Measurements from ENCODE around the gene DDAH2. TPM values are rescaled to one million over a fixed set of nuclear protein-coding genes. Genes with fewer than 3 reads are reported as not detected.

The DDAH2 gene
- total and polyA plus RNA-seq, 10 of the 15 experiments (the other 5 are each of a cell fraction or from before 2014, with no cell fraction given): 0.35 to 9.9 (median 6.2) TPM

GRCh38 chr6:31741815-31742214 lies 12.7 kb upstream of the DDAH2 start:
- TF ChIP-seq RCOR1 (conservative IDR thresholded peaks at IDR 0.05; ENCODE audit: low read depth, low read length) (no peak), PML (IDR thresholded peaks at IDR 0.05; ENCODE audit: low read length) (no peak), JUNB (IDR thresholded peaks at IDR 0.05) (no peak), BMI1 (IDR thresholded peaks at IDR 0.05; ENCODE audit: borderline replicate concordance) (no peak), CEBPB (IDR thresholded peaks at IDR 0.05; ENCODE audit: borderline replicate concordance in 1 of 2, low read depth in 2 of 2, low read length in 2 of 2) (no peak), IRF5 (IDR thresholded peaks at IDR 0.05; ENCODE audit: borderline replicate concordance) (no peak), CREM (IDR thresholded peaks at IDR 0.05; ENCODE audit: low read depth) (no peak), E2F8 (IDR thresholded peaks at IDR 0.05; ENCODE audit: low read depth, partially characterized antibody) (no peak), ZNF274 (IDR thresholded peaks at IDR 0.05; ENCODE audit: insufficient read depth, insufficient read length) (no peak), TARDBP (IDR thresholded peaks at IDR 0.05; ENCODE audit: borderline replicate concordance) (no peak), ZBTB40 (IDR thresholded peaks at IDR 0.05; ENCODE audit: borderline replicate concordance) (no peak)
- intact Hi-C loops (cut with micrococcal nuclease; ENCODE audit: unreplicated experiment): no loop called here
- BruUV-seq (replicated peaks): no TSS peak
- Histone ChIP-seq H3K4me2 (ENCODE audit: control insufficient read depth, insufficient read depth) (no peak overlapping the region), H3K27ac (ENCODE audit: control insufficient read depth, insufficient read depth) (no peak overlapping the region), H3K27me3 (replicated peaks in 1 of 2; ENCODE audit: control insufficient read depth in 2 of 2, insufficient read depth in 2 of 2, low read length in 1 of 2) (no peaks in the 10 kb centered on the region), H3K79me2 (ENCODE audit: control insufficient read depth, insufficient read depth, low read length) (peaks cover 13% of the 10 kb centered on the region), H3K9ac (ENCODE audit: control insufficient read depth, insufficient read depth, low read length) (no peak overlapping the region), H3K4me1 (ENCODE audit: control insufficient read depth, insufficient read depth, low read length) (peaks cover 18% of the 10 kb centered on the region), H3K9me3 (replicated peaks; ENCODE audit: control insufficient read depth, insufficient read depth, low read length) (no peaks in the 10 kb centered on the region), H4K20me1 (ENCODE audit: control insufficient read depth, insufficient read depth) (no peaks in the 10 kb centered on the region), H3K36me3 (ENCODE audit: control insufficient read depth in 2 of 2, insufficient read depth in 2 of 2, low read length in 1 of 2) (peaks cover 0 to 1% of the 10 kb centered on the region in 2 experiments; a peak in 1 of 4 replicates), H3K4me3 (no peak overlapping the region), H2AFZ (ENCODE audit: control insufficient read depth, low read depth, low read length) (no peak overlapping the region)
- ChIA-PET CTCF (interaction anchor here (1.1 to 15.8 kb wide), 4 partner anchors 9 to 88 kb away, joined by 4 to 208 read pairs (median 24); no protein-coding TSS in a partner anchor), POLR2A (interaction anchor here (0.7 to 4.3 kb wide), 4 partner anchors 12 to 146 kb away, joined by 3 to 30 read pairs (median 3); partner anchors contain the start of genes APOM and DDAH2), SMC1A (ENCODE audit: uncharacterized antibody, unreplicated experiment) (interaction anchor here (0.6 to 1.4 kb wide), 5 partner anchors 49 to 1235 kb away, joined by 3 read pairs; no protein-coding TSS in a partner anchor), RAD21 (ENCODE audit: unreplicated experiment) (interaction anchor here (0.6 to 6.0 kb wide), 3 partner anchors 28 to 88 kb away, joined by 5 to 37 read pairs (median 36); partner anchors contain the start of gene LSM2)
- WGBS (ENCODE audit: insufficient coverage, insufficient replicate concordance, low lambda C conversion rate, missing lambda C conversion rate): 56% methylated on average over 2 of the region's 2 CpGs
- ATAC-seq (no peak), DNase-seq (ENCODE audit: low read depth, low spot score) (no peak), FAIRE-seq (no peak)
- in situ Hi-C loops (cut with MboI): no loop called here
